H1 (cell line): ENCODE data around the gene BRCC3. TPM values are rescaled to one million over a fixed set of nuclear protein-coding genes. Genes with fewer than 3 reads are reported as not detected.

Experiments used
- CTCF ChIP-seq, 3 experiments: IDR thresholded peaks; 1 replicate in 2 of 3; 2 replicates in 1 of 3; pipeline versions ENCODE4 v1.5.1 to v1.6.1; 2011; ENCODE audit warnings: low read length in 3 of 3, mild to moderate bottlenecking in 3 of 3, inconsistent platforms in 2 of 3, low read depth in 1 of 3, moderate library complexity in 1 of 3; ENCODE audit not compliant: insufficient read depth in 1 of 3; ENCODE audit errors: control extremely low read depth in 1 of 3
- ZNF274 ChIP-seq: IDR thresholded peaks from 2 replicates; pipeline ENCODE4 v1.7.0; 2012; ENCODE audit warnings: low read length, borderline replicate concordance; ENCODE audit errors: extremely low read depth
- polyA plus RNA-seq, 7 experiments: library from polyadenylated mRNA; depleted of rRNA in 3 of 7; stranded (reverse) in 5 of 7; unstranded in 2 of 7; fragments of >200 nt in 5 of 7; fragments of 200-250 nt in 2 of 7; gene quantifications; 1 replicate in 5 of 7; 2 replicates in 1 of 7; 4 replicates in 1 of 7; pipeline versions ENCODE4 v1.2.1 to v1.2.3, GENCODE V29; 2011 to 2013; ENCODE audit warnings: missing spikeins in 2 of 7, mixed read lengths in 2 of 7
- total RNA-seq: library from RNA; stranded (reverse); fragmentation: NEBNext Ultra II Directional; extraction: Animal tissue kit (Norgen Biotek cat#: 25700); gene quantifications from 2 replicates; pipeline ENCODE4 v1.2.1, GENCODE V29; 2021

BRCC3 gene
- total and polyA plus RNA-seq, 2 of the 8 experiments (the other 6 are each of a cell fraction or from before 2014, with no cell fraction given) = 13.1 to 23.2 TPM

GRCh38 chrX:155061760-155062159 is 9.5 kb upstream of the BRCC3 start (continued):
- TF ChIP-seq CTCF (IDR thresholded peaks at IDR 0.05; ENCODE audit: control extremely low read depth in 1 of 3, insufficient read depth in 1 of 3, low read depth in 1 of 3, low read length in 3 of 3) (no peak), ZNF274 (no peak)
